ENCODE data around the gene PARP9. TPM values are rescaled to one million over a fixed set of nuclear protein-coding genes. Genes with fewer than 3 reads are reported as not detected.
"Not testable (repeated sequence)": the region's sequence is repeated elsewhere in the genome, so short reads cannot be mapped to it uniquely, and the experiment has no call there.

The PARP9 gene
- total and polyA plus RNA-seq, 2 of the 8 experiments (the other 6 are each of a cell fraction or from before 2014, with no cell fraction given), result 3.7 to 4.5 TPM

DNA sequence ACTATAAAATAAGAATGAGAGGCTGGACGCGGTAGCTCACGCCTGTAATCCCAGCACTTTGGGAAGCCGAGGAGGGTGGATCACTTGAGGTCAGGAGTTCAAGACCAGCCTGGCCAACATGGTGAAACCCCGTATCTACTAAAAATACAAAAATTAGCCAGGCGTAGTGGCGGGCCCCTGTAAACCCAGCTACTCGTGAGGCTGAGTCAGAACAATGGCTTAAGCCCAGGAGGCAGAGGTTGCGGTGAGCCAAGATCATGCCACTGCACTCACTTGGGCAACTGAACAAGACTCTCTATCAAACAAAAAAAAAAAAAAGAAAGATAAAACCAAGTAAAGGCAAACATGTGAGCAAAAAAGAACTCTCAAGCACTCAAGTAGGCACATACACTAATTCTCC, 55.2 kb downstream of the PARP9 start:
- POLR2A ChIA-PET (ENCODE audit: partially characterized antibody), result interaction anchor here (0.7 to 0.8 kb wide), 2 partner anchors 12 to 57 kb away, joined by 3 read pairs; no protein-coding TSS in a partner anchor
- not testable (repeated sequence) for H3K27me3 ChIP-seq (replicated peaks in 1 of 4; ENCODE audit: control insufficient read depth in 3 of 4, extremely low read depth in 1 of 4, insufficient read depth in 3 of 4, low read length in 3 of 4); H2BK120ac ChIP-seq (replicated peaks; ENCODE audit: low read depth, low read length); H2BK5ac ChIP-seq (ENCODE audit: low read depth, low read length); H3K4me2 ChIP-seq (ENCODE audit: insufficient read depth in 1 of 2, low read depth in 2 of 2, low read length in 2 of 2); H2BK12ac ChIP-seq (ENCODE audit: low read depth, low read length); H2AK5ac ChIP-seq (ENCODE audit: low read depth, low read length); H4K5ac ChIP-seq (ENCODE audit: insufficient read length, low read depth, low read length); H4K8ac ChIP-seq (ENCODE audit: extremely low read depth, insufficient read depth, low read length); H4K91ac ChIP-seq (replicated peaks; ENCODE audit: insufficient read length, low read length); H3K56ac ChIP-seq (replicated peaks; ENCODE audit: insufficient read length, low read depth, low read length); H3K4me3 ChIP-seq (ENCODE audit: extremely low read depth in 1 of 4, insufficient read depth in 2 of 4, low read depth in 3 of 4, low read length in 4 of 4); H3K27ac ChIP-seq (ENCODE audit: low read depth, low read length); H3K9ac ChIP-seq (replicated peaks in 1 of 4; ENCODE audit: extremely low read depth in 1 of 4, low read depth in 3 of 4, low read length in 3 of 4); H3K23me2 ChIP-seq (ENCODE audit: low read depth, low read length); H2BK15ac ChIP-seq (ENCODE audit: low read length); H3K9me3 ChIP-seq (ENCODE audit: insufficient read depth in 2 of 2, low read depth in 1 of 2, low read length in 1 of 2); H3K23ac ChIP-seq (ENCODE audit: insufficient read length); FAIRE-seq; H2AFZ ChIP-seq (ENCODE audit: low read length); H3K79me1 ChIP-seq (ENCODE audit: low read depth, low read length); H3K4me1 ChIP-seq (replicated peaks in 1 of 4; ENCODE audit: control insufficient read depth in 3 of 4, insufficient read depth in 4 of 4, low read length in 3 of 4); H3K4ac ChIP-seq (replicated peaks; ENCODE audit: insufficient read length, low read depth, low read length); H2BK20ac ChIP-seq (ENCODE audit: low read length); DNase-seq (ENCODE audit: low read depth in 1 of 2, low spot score in 2 of 2); H3K18ac ChIP-seq (ENCODE audit: extremely low read depth, low read length); H3K14ac ChIP-seq (ENCODE audit: insufficient read length); H3K36me3 ChIP-seq (ENCODE audit: control insufficient read depth in 2 of 4, insufficient read depth in 4 of 4, low read length in 3 of 4)
- Histone ChIP-seq H4K20me1 (replicated peaks in 1 of 2; ENCODE audit: control insufficient read depth in 1 of 2, insufficient read depth in 2 of 2, low read length in 2 of 2) (peaks cover 13 to 17% of the 10 kb centered on the region in 2 experiments), H3K79me2 (ENCODE audit: control insufficient read depth in 1 of 2, insufficient read depth in 2 of 2, low read length in 2 of 2) (peaks cover 15 to 99% of the 10 kb centered on the region in 2 experiments; a peak in 3 of 4 replicates)
- CTCF ChIA-PET (ENCODE audit: partially characterized antibody), result interaction anchor here (0.6 to 2.0 kb wide), 4 partner anchors 10 to 170 kb away, joined by 3 to 6 read pairs (median 4); no protein-coding TSS in a partner anchor
- WGBS, 2 experiments (ENCODE audit: extremely low coverage in 1 of 2, insufficient coverage in 1 of 2, insufficient read length in 1 of 2, insufficient replicate concordance in 2 of 2, low coverage in 1 of 2, low lambda C conversion rate in 2 of 2, missing lambda C conversion rate in 1 of 2), result 86% methylated on average over 9 of the region's 9 CpGs; no CpG with 5 or more reads in 1 of the 2 experiments
